GM19328 (cell line): Measurements from ENCODE around the gene RGS17.
A peak's percentile ranks its signal among the peaks of the same experiment; 100 is the strongest.
"Not testable (repeated sequence)": the region's sequence is repeated elsewhere in the genome, so short reads cannot be mapped to it uniquely, and the experiment has no call there.

Experiments used
- ATAC-seq: cut with Tn5 transposase; IDR thresholded peaks from one replicate; pipeline ENCODE4 v1.9.1; 2021; ENCODE audit warnings: mild to moderate bottlenecking, moderate library complexity; ENCODE audit not compliant: unreplicated experiment

The RGS17 gene

DNA sequence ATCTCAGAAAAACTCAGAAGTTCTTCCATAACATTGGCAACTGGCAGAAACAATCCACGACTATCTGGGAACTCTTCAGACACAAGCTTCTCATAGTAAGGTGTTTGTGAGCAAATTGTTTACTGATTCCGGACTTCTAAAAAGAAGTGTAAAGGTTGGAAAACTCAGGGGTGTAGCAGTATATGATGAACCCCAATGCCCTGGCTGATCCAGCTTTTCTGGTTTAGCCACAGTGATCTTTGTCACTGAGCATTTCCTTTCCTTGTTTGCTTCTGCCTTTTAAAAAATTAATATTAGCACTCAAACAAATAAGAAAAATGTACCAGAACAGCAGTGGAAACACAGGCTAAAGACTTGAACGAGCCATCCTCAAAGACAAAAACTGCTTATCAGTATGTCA lies 4.9 kb downstream of the RGS17 start:
- no peak for ATAC-seq

DNA sequence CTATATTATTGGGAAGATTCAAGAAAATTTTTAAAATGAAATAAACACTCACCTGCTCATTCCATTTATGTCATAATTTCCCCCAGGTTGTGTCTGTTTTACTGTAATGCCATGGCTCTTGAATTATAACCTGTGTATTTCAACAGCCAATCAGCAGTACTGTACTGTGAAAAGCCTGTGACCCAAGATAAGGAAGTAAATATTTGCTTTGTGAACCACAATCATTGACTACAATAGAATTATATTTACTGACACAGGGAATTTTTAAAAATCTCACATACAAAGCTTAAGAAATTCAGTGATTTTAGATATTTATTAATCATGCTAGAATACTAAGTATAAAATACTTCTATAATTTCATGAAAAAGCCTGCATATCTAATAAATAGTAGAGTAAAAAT lies 6.0 kb downstream of the RGS17 start:
- no peak for ATAC-seq

DNA sequence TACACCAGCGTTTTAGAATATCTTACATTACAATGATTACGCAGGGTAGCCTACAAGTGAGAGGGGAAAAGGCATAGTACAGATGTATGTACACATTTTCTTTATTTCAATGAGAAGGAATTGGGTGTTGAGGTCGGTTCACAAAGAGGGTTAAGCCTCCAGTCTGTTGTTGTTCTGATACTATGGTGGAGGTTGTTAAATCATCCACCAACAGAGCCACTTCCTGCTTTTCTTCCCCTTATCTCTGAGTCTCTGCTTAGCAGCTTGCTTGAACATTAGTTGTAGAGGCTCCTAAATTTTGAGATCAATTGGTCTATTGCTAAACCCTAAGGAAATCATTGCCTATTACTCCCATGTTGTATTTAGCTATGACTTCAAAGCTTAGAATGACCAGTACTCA lies 7.3 kb downstream of the RGS17 start:
- ATAC-seq, result no peak

DNA sequence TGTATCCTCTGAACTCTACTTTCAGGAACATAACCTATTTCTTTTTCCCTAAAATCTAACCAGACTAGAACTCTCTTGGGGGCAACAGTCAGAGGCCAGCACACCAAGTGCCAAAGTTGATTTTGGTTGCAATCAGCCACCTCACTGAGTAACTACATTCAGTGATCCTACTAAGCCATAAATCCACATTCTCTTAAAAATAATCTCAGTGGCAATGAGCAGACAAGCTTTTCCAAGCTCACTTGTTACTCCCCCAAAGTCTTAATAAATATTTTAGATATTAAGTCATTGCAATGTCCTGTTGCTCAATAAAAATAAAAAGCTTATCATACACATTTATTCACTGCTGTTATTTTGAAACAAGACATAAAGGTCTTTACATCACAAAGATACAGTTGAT lies 9.8 kb downstream of the RGS17 start:
- no peak for ATAC-seq

DNA sequence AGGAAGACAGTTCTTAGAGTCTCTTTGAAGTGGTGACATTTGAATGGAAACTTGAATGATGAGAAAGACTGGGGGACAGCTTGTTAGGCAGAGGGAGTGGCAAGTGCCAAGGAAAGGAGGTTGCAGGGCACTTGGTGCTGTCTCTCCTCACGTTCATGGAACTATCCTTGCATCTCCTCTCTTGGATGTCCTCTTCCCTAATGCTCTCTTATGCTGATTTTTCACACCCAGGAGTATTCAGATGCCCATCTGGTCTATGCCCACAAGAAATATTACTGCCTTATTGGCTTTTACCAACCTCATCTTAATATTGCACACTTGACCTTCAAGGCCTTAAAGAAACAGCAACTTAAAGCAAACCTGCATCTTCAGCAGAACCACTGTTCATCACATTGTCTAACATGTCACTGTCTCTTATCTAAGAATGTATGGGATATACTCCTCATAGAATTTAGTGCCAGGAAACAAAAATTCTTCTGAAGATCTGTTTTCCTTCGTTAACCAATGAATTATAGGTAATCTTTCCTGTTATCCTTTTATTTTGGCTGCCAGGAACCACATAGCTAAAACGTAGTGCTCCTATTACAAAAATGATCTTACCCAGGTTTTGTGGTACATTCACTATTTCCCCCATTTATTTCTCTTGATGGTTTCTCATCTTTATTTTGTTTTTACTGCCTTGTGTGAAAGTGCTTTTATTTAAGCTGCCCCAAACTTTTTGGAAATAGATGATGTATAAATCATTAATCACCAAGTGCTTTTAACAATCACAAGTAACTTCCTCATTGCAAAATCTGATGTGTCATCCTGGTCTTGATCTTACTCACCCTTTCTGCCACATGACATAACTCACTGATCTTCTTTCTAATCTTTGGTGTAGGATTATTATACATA lies 12.8 kb downstream of the RGS17 start:
- ATAC-seq, result peak; percentile 95

DNA sequence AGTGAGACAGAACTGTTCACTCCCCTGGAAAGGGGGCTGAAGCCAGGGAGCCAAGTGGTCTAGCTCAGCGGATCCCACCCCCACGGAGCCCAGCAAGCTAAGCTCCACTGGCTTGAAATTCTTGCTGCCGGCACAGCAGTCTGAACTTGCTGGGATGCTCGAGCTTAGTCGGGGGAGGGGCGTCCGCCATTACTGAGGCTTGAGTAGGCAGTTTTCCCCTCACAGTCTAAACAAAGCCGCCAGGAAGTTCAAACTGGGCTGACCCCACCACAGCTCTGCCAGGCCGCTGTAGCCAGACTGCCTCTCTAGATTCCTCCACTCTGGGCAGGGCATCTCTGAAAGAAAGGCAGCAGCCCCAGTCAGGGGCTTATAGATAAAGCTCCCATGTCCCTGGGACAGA lies 20.0 kb downstream of the RGS17 start:
- ATAC-seq, result not testable (repeated sequence)

DNA sequence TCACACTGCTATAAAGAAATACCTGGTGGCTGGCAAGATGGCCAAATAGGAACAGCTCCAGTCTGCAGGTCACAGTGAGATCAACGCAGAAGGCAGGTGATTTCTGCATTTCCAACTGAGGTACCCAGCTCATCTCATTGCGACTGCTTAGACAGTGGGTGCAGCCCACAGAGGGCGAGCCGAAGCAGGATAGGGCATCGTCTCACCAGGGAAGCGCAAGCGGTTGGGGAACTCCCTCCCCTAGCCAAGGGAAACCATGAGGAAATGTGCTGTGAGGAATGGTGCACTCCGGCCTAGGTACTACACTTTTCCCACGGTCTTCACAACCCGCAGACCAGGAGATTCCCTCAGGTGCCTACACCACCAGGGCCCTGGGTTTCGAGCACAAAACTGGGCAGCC lies 20.5 kb downstream of the RGS17 start:
- ATAC-seq, result not testable (repeated sequence)

DNA sequence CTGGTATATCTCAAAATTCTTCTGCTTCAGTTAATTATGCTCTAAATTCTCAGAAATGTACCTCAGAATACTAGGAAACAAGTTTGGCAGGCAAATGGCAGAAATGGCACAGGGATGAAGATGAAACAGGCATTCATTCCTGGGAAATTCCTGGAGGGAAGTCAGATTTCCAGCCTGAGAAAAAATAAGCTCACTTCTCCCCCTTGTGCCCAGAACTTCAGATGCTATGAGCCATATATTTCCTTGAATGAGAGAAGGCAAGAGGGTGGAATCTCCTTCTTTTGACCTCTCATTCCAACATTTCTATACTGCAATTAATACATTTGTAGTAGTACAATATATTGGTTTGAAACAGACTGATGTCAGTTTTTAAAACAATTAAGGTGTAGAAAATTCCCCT lies 22.8 kb downstream of the RGS17 start:
- ATAC-seq, result no peak

DNA sequence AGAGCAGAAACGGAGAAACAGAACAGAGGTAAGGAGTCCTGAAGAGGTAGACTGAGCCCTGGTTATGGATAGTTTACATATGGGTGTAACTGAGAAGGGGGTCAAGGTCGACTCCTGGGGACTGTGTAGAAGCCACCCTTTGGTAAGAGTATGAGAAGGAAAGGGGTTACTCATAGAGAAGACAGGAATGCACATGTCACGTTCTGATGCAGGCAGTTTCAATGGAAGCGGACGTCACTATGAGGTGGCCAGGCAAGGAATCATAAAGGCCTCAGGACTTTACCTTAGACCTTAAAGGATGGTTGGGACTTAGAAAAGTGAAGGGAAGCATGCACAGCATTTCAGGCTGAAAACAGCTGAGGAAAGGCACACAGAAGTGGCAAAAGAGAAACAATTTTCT lies 25.1 kb downstream of the RGS17 start:
- ATAC-seq, result no peak

DNA sequence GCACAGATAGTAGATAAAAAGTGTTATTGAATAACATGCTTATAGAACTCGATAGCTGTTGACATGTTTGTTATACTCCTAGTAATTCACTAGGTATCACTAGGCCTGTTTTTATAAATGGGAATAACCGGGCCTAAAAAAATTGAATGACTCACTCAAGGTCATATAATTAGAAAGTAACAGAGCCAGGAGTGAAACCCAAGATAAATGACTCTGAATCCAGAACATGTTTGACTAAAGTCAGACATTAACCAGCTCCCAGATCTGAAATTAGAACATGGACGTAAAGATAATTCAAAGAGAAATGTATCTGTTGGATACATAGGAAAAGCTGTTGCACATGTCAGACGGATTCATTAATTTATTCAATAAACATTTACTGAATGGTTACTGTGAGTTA lies 26.9 kb downstream of the RGS17 start:
- ATAC-seq, result no peak

DNA sequence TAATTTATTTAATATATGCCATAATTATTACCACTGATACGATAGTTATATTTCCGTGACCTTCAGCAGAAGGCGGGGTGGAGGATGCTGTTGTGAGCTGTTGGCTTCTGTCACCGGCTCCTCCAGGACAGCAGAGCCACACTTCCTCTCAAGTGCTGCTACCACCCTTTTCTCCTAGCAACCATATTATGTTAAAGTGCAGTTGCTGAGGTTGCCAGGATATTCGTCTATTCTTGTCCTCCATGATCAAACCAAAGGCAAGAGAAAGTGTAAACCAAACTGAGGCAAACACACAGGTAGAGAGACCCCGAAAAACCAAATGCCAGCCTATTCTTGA lies 27.8 kb downstream of the RGS17 start:
- no peak for ATAC-seq

DNA sequence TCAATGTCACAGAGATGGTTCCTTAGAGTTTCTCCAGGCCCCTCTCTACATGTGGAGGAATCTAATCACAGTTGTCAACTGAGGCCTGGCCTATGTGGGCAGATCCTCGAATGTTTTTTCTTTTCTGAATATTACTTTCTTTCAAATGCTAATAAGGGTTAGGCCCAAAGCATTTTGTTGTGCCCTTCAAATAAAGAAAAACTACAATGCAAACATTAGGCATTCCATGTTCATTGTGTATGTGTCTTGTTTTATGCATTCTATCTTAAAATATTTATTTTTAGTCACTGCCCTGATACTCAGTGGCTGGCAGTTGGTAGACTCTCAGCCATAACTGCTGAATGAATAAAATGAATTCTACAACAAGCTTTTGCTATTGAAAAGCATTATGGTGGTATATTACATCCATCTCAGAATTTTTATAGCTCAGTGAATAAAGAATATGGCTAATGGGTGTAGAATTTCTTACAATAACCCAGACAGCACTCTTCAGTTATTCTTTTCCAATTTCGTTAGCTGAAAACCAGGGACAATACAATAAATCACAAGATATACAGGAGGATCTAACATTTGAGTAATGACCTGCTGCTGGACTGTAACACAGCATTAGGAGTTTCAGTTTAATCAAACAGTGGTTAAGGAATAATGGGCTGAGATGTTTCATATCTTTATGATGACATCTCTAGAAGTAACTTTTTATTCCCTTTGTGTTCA lies 28.3 kb downstream of the RGS17 start:
- ATAC-seq, result no peak

DNA sequence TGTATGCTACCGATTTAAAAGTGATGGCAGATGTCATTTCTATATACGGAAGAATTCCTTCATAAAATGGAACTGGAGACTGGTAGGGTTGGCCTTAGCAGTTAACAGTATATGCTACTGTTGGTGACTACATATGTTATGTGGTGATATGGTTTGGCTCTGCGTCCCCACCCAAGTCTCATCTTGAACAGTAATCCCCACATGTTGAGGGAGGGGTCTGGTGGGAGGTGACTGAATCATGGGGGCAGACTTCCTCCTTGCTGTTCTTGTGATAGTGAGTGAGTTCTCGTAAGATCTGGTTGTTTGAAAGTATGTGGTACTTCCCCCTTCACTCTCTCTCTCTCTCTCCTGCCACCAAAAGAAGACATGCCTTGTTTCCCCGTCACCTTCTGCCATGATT lies 29.6 kb downstream of the RGS17 start:
- no peak for ATAC-seq

DNA sequence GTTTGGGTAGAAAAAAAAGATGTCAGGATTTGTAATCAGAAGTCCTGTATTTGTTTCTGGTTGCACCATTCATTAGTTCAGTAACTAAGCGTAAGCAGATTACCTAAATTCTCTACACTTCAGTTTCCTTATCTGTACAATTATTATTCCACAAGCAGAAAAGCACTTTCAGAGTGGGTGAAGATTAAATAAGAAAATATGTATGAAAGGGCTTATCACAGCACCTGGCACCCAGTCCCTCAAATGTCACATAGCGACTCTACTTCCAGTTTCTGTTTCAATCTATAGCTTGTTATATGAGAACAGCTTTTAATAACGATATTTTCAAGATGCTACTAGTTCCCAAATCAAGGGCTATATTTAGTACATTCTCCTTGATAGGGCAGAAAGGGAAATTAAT lies 31.4 kb downstream of the RGS17 start:
- peak; percentile 50 for ATAC-seq

DNA sequence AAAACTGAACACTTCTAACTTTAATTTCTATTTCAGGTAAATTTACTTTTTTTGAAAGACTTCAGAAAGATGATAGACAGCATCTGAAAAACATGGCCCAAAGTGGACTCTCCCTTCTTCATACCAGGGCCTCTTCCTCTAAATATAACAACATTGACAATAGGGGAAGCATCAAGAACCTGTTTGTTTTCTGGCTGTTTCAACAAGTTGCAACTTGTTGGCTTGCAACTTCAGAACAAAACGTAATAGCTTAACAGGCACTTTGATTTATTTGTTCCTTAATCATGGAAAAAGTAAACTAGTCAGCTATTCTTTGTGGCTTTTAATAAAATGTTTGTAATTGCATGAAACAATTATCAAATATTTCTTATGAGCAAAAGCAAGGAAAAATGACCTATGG lies 34.3 kb downstream of the RGS17 start:
- no peak for ATAC-seq

DNA sequence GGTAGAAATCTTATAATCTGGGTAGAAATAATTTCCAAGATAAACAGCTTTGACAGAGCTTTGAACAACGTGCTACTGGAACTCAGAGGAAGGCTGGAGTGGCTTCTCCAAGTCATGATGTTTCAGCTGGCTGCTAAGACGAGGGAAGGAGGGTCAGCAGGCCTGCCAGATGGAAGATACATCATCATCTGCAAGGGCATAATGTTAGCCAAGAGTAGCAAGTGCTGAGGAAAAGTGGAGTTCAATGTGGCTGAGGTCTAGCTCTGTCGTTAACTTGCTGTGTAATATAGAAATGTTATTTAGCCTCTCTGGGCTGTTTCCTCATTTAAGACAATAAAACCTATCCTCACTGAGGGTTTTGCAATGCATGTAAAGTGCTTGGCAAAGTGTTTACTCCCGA lies 35.1 kb downstream of the RGS17 start:
- no peak for ATAC-seq

DNA sequence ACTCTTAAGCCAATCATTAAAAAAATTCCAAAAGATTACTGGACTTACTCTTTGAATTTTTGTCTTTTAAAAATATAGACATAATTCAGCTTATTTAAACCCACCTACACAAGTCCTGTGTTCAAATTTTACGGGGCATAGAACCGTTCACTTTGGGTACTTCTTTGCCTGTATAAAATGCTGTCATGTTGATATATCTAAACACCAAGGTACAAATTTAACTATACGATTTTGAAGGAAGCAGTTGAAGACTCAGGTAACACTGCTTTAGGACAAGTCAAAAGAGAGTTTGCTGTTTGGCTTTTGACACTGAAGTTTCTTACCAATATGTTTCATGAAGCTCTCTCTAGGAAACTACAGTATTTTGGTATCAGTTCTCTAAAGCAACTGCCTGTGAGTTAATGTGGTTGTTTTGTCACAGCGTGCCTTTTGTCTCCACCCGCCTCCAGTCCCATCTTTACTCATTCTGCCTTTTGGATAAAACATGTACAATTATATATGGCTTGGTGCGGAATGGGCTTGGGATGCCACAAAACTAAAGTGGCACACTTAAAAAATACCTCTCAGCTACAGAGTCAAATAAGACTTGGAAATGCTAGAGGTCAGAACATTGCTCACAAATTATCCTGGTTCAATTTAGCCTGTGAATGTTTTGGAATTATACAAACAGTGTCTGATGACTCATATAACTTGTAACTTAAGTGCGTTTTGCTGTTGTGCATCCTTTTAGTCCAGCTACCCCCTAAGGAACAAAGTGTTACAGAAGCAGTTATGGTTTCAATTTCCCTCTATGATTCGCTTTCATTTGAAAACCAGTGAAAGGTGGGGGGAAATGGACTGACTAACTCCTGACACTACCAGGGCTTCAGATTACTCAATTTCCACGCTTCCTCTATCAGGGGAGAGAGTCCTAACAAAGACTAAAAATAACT lies 38.7 kb downstream of the RGS17 start:
- ATAC-seq, result peak; percentile 80

DNA sequence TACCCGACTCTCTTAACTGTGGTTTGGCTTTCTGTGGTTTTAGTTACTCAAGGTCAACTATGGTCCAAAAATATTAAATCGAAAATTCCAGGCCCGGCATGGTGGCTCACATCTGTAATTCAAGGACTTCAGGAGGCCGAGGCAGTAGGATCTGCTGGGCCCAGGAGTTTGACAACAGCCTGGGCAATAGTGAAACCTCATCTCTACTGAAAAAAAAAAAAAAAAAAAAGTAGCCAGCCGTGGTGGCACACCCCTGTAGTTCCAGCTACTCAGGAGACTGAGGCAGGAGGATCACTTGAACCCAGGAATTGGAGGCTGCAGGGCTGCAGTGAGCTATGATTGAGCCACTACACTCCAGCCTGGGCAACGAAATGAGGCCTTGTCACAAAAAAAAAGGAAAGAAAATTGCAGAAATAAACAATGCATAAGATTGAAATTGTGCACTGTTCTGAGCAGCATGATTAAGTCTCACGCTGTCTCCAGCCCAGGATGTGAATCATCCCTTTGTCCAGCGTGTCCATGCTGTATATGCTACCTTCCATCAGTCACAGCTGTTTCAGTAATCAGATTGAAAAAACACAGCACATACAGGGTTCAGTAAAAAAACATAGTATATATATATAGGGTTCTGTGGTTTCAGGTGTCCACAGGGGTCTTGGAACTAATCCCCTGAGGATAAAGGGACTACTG lies 40.7 kb downstream of the RGS17 start:
- no peak for ATAC-seq

DNA sequence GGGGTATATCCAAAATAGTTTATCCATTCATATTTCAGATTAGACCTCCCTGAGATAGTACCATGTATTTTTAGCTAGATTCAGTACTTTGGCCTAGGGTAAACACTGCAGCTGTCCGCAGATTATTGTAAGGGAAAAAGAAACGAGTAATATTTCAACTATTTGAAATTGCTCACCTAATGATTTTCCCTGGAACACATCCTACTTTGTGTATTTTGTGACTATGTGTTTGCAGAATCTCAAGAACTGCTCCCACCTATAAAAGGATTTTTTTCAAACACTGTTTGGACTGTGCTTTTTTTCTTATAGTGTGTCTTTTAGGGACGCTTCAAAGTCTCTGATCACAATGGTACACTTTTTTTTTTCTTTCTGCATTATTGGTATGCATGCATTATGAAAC lies 42.3 kb downstream of the RGS17 start:
- ATAC-seq, result no peak

DNA sequence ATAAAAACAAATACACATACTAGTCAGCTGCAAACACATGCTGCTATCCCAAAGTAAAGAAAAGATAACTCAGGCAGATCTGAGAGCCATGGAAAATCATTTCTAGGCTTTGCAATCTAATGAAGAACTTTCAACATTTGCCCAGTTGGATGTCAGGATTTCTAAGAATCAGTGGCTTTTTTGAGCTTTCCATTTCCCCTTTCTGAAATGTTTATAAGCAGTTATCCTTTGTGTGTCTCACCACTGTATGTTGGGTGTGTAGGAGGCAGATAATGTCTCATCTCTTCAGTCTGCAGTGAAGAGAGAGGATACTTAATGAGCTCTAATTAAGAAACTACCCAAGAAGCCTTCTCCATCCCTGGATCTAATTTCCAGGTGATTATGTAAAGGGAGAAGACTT lies 43.6 kb downstream of the RGS17 start:
- no peak for ATAC-seq
